ENCODE data around the gene COL23A1. TPM values are rescaled to one million over a fixed set of nuclear protein-coding genes. Genes with fewer than 3 reads are reported as not detected.

The COL23A1 gene
- total RNA-seq, 1 experiment from 2014 or later = not detected

- Histone ChIP-seq H3K27ac (ENCODE audit: low read length) (no peak overlapping the region), H4K20me1 (ENCODE audit: low read length) (no peaks in the 10 kb centered on the region), H3K9me3 (ENCODE audit: low read length) (no peaks in the 10 kb centered on the region), H3K4me1 (ENCODE audit: insufficient read depth, low read length) (no peaks in the 10 kb centered on the region), H3F3A (ENCODE audit: low read length, unreplicated experiment) (no peaks in the 10 kb centered on the region), H3K4me3 (ENCODE audit: low read length) (no peak overlapping the region), H3K79me2 (ENCODE audit: low read length) (no peaks in the 10 kb centered on the region), H3K27me3 (ENCODE audit: low read length) (peaks cover 11% of the 10 kb centered on the region), H3K36me3 (ENCODE audit: low read depth, low read length) (no peaks in the 10 kb centered on the region), H2AFZ (ENCODE audit: low read length) (no peak overlapping the region), H3K9me2 (replicated peaks; ENCODE audit: low read length) (no peaks in the 10 kb centered on the region), H3K4me2 (ENCODE audit: low read length) (no peak overlapping the region), H3K9ac (ENCODE audit: low read length) (no peak overlapping the region)
- intact Hi-C loops (cut with micrococcal nuclease) = no loop called here
- ATAC-seq = no peak
- no TSS peak for BruUV-seq (replicated peaks)
- no peak for DNase-seq
- CTCF ChIA-PET = no interaction called here
- POLR2A ChIA-PET (ENCODE audit: unreplicated experiment) = no interaction called here
- TF ChIP-seq EZH2phosphoT487 (IDR thresholded peaks at IDR 0.05; ENCODE audit: borderline replicate concordance, low read length) (no peak), CTCF (conservative IDR thresholded peaks at IDR 0.05; ENCODE audit: low read depth, low read length) (no peak), EZH2 (IDR thresholded peaks at IDR 0.05; ENCODE audit: low read length, unreplicated experiment) (no peak)
Measured at GRCh38 chr5:178314961-178315820, 275.0 kb downstream of the COL23A1 start.

GRCh38 chr5:178314061-178314660 is 276.0 kb downstream of the COL23A1 start:
- no TSS peak for BruUV-seq (replicated peaks)
- POLR2A ChIA-PET (ENCODE audit: unreplicated experiment) = no interaction called here
- Histone ChIP-seq H3K4me3 (ENCODE audit: low read length) (no peak overlapping the region), H4K20me1 (ENCODE audit: low read length) (no peaks in the 10 kb centered on the region), H3K9me3 (ENCODE audit: low read length) (no peaks in the 10 kb centered on the region), H3F3A (ENCODE audit: low read length, unreplicated experiment) (no peaks in the 10 kb centered on the region), H3K9ac (ENCODE audit: low read length) (no peak overlapping the region), H3K4me2 (ENCODE audit: low read length) (no peak overlapping the region), H3K36me3 (ENCODE audit: low read depth, low read length) (no peaks in the 10 kb centered on the region), H3K4me1 (ENCODE audit: insufficient read depth, low read length) (no peaks in the 10 kb centered on the region), H3K27me3 (ENCODE audit: low read length) (peaks cover 11% of the 10 kb centered on the region), H3K27ac (ENCODE audit: low read length) (no peak overlapping the region), H2AFZ (ENCODE audit: low read length) (no peak overlapping the region), H3K79me2 (ENCODE audit: low read length) (no peaks in the 10 kb centered on the region), H3K9me2 (replicated peaks; ENCODE audit: low read length) (no peaks in the 10 kb centered on the region)
- ATAC-seq (no peak), DNase-seq (no peak)
- intact Hi-C loops (cut with micrococcal nuclease) = no loop called here
- CTCF ChIA-PET = no interaction called here
- no peak for TF ChIP-seq EZH2 (IDR thresholded peaks at IDR 0.05; ENCODE audit: low read length, unreplicated experiment)
- no peak for TF ChIP-seq CTCF (conservative IDR thresholded peaks at IDR 0.05; ENCODE audit: low read depth, low read length)
- no peak for TF ChIP-seq EZH2phosphoT487 (IDR thresholded peaks at IDR 0.05; ENCODE audit: borderline replicate concordance, low read length)

- CTCF ChIA-PET = no interaction called here
Measured at GRCh38 chr5:178313316-178313715, 276.9 kb downstream of the COL23A1 start.

More at GRCh38 chr5:178313316-178313715, 276.9 kb downstream of the COL23A1 start:
- H3K4me2 ChIP-seq (ENCODE audit: low read length) = no peak overlapping the region
- intact Hi-C loops (cut with micrococcal nuclease) = no loop called here
- H3K9ac ChIP-seq (ENCODE audit: low read length) = no peak overlapping the region
- no peaks in the 10 kb centered on the region for H3F3A ChIP-seq (ENCODE audit: low read length, unreplicated experiment)
- H3K9me3 ChIP-seq (ENCODE audit: low read length) = no peaks in the 10 kb centered on the region
- no peak overlapping the region for H2AFZ ChIP-seq (ENCODE audit: low read length)
- no peaks in the 10 kb centered on the region for H3K9me2 ChIP-seq (replicated peaks; ENCODE audit: low read length)
- H4K20me1 ChIP-seq (ENCODE audit: low read length) = no peaks in the 10 kb centered on the region
- no peak overlapping the region for H3K4me3 ChIP-seq (ENCODE audit: low read length)
- H3K27ac ChIP-seq (ENCODE audit: low read length) = no peak overlapping the region
- POLR2A ChIA-PET (ENCODE audit: unreplicated experiment) = no interaction called here
- H3K4me1 ChIP-seq (ENCODE audit: insufficient read depth, low read length) = no peaks in the 10 kb centered on the region
- H3K36me3 ChIP-seq (ENCODE audit: low read depth, low read length) = no peaks in the 10 kb centered on the region
- DNase-seq (no peak), ATAC-seq (no peak)
- TF ChIP-seq EZH2 (IDR thresholded peaks at IDR 0.05; ENCODE audit: low read length, unreplicated experiment) = no peak
- TF ChIP-seq EZH2phosphoT487 (IDR thresholded peaks at IDR 0.05; ENCODE audit: borderline replicate concordance, low read length) = no peak
- TF ChIP-seq CTCF (conservative IDR thresholded peaks at IDR 0.05; ENCODE audit: low read depth, low read length) = no peak
- H3K79me2 ChIP-seq (ENCODE audit: low read length) = no peaks in the 10 kb centered on the region
- BruUV-seq (replicated peaks) = no TSS peak
- peaks cover 11% of the 10 kb centered on the region for H3K27me3 ChIP-seq (ENCODE audit: low read length)

Data from PC-3 (cell line).